HG03442 (cell line): ENCODE data around the gene KIF22.

ENCODE experiments used
- ATAC-seq: cut with Tn5 transposase; IDR thresholded peaks from one replicate; pipeline ENCODE4 v1.9.1; 2021; ENCODE audit warnings: mild to moderate bottlenecking, moderate library complexity; ENCODE audit not compliant: unreplicated experiment

The KIF22 gene

DNA sequence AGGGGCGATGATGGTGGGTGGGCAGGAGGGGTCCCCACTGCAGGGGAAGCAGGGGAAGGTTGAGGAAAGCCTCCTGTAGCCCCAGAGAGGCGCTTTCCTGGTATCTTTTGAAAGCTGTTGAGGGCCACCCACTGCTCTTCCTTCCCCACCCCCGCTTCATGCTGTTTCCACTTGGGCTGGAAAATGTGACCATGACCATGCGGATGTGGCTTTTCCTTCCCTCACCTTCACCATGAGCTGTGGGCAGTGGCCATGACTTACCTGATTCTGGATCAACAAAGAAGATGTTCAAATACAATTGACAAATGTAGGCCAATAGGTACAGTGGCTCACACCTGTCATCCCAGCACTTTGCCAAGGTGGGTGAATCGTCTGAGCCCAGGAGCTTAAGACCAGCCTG lies 43.5 kb downstream of the KIF22 start:
- no peak for ATAC-seq

DNA sequence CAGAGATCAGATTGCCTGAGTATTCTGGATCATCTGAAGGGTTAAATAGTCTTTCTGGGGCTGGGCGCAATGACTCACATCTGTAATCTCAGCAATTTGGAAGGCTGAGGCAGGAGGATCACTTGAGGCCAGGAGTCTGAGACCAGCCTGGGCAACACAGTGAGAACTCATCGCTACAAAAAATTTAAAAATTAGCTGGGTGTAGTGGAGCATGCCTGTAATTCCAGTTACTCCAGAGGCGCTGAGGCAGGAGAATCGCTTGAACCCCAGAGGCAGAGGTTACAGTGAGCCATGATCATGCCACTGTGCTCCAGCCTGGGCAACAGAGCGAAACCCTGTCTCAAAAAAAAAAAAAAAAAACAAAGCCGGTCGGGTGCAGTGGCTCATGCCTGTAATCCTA lies 45.4 kb downstream of the KIF22 start:
- no peak for ATAC-seq

DNA sequence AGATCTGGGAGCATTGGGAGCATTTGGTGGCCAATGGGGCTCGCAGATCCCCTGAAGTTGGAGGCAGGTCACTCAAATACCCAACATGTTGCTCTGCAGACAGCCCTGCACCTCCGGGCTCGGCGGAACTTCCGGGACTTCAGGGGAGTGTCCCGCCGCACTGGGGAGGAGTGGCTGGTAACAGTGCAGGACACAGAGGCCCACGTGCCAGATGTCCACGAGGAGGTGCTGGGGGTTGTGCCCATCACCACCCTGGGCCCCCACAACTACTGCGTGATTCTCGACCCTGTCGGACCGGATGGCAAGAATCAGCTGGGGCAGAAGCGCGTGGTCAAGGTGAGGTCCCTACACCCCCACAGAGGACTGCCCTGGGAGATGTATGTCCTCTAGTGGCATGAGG lies 46.1 kb downstream of the KIF22 start:
- no peak for ATAC-seq

DNA sequence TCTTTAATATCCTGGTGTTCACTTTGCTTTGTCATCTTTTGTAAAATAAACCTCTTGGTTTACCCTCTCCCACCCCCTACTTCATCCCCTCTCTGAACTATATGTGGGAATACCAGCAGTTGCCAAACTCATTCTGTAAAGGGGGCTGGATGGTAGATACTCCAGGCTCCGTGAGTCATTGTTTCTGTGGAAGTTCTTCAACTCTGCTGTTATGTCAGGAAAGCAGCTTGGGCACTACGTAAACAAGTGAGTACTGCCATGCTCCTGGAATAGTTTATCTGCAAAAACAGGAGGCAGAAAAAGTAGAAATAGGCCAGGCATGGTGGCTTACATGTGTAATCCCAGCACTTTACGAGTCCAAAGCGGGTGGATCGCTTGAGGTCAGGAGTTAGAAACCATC lies 47.3 kb downstream of the KIF22 start:
- no peak for ATAC-seq

- no peak for ATAC-seq
Observed at GRCh38 chr16:29839822-29840221, 49.3 kb downstream of the KIF22 start.

GRCh38 chr16:29840240-29840639 lies 49.7 kb downstream of the KIF22 start:
- no peak for ATAC-seq

GRCh38 chr16:29841631-29842030 lies 51.1 kb downstream of the KIF22 start:
- no peak for ATAC-seq

- no peak for ATAC-seq
Observed at GRCh38 chr16:29842732-29843346, 52.3 kb downstream of the KIF22 start.

DNA sequence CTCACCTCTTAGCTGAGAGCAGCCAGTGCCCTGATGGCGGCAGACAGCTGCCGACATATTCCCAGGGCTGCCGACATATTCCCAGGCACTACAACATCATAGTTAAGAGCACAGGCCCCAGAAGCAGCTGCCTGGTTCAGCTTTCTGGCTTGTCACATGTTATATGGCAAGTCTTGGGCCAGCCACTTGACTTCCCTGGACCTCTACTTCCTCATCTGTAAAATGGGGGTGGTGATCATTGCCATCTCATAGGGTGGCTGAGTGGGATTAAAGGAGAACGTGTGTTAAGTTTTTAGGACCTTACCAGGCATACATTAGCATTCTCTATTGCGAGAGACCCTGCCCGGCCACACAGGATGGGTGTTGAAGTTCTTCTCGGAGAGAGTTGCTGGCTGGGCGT lies 53.4 kb downstream of the KIF22 start:
- ATAC-seq = no peak

DNA sequence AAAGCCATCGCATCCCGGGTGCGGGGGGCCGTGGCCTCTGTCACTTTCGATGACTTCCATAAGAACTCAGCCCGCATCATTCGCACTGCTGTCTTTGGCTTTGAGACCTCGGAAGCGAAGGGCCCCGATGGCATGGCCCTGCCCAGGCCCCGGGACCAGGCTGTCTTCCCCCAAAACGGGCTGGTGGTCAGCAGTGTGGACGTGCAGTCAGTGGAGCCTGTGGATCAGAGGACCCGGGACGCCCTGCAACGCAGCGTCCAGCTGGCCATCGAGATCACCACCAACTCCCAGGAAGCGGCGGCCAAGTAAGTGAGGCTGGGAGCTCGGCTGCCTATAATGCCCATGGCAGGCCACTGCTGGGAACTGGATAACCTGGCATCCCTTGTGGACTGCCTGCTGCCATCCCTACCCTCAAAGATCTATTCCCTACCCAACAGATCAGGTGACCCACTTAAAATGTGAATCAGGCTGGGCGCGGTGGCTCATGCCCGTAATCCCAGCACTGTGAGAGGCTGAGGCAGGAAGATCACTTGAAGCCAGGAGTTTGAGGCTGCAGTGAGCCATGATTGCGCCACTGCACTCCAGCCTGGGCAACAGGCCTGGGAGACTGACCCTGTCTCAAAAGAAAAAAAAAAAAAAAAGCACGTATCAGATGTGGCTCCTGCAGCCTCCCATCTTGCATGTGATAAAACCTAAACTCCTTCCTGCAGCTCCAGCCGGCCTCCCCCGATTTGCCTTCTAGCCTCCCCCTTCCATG lies 54.2 kb downstream of the KIF22 start:
- no peak for ATAC-seq

DNA sequence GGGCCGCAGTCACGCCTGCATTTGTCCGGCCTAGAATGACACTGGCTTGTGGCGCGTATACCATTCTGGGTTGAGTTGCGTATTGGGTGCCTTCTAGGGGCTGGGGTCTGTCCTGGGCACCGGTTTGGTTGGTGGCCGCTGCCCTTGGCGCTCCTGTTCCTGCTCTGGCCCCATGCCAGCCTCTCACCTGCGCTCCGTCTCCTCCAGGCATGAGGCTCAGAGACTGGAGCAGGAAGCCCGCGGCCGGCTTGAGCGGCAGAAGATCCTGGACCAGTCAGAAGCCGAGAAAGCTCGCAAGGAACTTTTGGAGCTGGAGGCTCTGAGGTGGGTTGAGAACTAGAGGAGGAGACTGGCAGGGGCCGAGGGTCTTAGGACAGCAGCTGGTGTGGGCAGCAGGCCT lies 55.1 kb downstream of the KIF22 start:
- no peak for ATAC-seq

DNA sequence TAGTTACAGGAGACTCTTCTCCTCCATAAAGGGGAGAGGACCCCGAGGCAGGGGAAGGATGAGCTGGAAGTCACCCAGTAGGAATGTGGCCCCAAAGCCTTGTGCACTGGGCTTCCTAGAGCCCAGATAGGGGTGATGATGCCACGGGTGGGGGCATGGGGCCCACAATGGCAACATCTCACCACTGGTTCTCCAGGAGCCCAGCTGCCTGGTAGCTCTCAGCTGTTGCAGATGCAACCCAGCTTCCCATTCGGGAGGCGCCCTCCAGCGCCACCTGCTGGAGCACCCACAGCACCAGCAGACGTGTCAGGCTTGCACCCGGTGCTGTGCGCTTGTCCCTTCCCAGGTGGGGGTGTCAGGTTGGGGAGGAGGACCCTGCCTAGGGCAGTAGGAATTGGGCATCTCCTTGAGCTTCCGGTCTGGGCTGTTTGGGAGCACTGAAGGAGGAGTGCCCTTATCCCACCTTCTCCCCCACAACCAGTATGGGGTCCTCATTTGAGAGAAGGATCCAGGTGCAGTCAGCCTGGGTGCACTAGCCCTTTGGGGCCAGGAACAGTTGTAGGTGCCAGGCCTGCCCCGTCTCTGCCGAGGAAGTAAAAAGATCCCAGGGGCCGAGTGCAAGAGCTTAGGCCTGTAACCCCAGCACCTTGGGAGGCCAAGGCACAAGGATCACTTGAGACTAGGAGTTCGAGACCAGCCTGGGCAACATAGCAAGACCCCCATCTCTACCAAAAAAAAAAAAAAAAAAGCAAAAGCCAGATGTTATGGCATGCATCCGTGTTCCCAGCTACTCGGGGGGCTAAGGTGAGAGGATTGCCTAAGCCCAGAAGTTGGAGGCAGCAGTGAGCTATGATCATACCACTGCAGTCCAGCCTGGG lies 58.1 kb downstream of the KIF22 start:
- no peak for ATAC-seq

DNA sequence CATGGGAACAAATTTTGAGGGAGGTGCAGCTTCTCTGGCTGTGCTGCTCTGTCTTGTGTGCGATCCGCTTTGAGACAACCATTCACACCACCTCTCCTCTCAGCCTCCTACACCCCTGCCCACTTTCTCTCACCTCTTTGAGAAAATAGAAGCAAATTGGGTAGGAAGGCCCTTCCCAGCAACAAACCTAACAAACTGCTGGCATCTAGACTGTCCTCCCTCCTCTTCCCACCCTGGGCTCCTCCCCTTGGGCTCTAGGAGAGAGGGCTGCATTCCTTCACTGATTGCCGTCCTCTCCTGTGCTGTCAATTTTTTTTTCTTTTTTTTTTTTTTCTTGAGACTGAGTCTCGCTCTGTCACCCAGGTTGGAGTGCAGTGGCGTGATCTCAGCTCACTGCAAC lies 59.0 kb downstream of the KIF22 start:
- ATAC-seq = no peak

GRCh38 chr16:29850998-29851397 lies 60.4 kb downstream of the KIF22 start:
- no peak for ATAC-seq

- ATAC-seq = no peak
Observed at GRCh38 chr16:29852654-29853053, 62.1 kb downstream of the KIF22 start.

DNA sequence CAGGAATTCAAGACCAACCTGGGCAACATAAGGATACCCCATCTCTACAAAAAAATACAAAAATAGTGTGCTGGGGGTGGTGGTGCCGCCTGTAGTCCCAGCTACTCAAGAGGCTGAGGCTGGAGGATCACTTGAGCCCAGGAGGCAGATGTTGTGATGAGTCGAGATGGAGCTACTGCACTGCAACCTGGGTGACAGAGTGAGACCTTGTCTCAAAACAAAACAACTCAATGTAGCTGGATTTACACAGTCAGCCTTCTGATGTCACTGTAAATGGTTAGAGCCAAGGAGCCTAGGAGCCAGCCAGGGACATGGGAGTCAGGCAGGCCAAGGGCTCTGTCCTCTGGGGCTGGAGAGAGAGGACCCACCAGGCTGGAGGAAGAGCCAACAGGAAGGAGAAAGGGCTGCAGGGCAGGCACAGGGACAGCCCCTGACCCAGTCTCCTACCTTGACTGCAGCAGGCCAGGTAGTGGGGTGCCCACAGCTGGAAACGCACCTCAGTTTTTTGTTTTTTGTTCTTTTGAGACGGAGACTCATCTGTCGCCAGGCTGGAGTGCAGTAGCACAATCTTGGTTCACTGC lies 64.1 kb downstream of the KIF22 start:
- no peak for ATAC-seq
